Measurements from ENCODE around the gene LRRC27. TPM values are rescaled to one million over a fixed set of nuclear protein-coding genes. Genes with fewer than 3 reads are reported as not detected.

The LRRC27 gene
- total and polyA plus RNA-seq, 4 experiments from 2014 or later, result 0.90 to 3.8 (median 3.0) TPM

DNA sequence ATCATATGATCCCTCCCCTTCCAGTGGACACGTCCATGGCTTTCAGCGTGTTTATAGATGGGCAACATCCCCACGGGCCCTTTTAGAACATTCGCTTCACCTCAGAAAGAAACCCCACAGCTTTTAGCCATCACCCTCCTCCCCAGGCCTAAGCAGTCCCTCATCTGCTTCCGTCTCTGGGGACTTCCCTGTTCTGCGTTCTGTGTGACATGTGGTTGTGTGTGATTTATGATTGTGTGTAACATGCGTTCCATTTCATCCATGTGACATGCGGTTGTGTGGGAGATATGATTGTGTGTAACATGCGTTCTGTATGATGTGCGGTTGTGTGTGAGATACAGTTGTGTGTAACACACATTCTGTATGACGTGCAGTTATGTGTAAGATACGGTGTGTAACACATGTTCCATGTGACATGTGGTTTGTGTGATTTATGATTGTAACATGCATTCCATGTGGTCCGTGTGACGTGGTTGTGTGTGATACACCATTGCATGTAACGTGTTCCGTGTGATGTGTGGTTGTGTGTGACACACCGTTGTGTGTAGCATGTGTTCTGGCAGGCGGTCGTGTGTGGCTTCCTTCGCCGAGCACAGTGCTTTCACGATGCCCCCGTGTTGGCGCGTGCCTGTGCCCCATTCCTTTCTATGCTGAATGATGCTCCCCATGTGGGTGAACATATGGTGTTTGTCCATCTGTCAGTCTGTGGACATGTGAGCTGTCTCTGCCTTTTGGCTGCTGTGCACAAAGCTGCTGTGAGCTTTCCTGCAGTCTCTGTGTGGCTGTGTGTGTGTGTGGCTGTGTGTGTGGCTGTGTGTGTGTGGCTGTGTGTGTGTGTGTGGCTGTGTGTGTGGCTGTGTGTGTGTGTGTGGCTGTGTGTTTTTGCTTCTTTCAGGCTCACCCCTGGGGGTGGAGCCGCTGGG lies 91.2 kb downstream of the LRRC27 start:
- Mint-ChIP-seq H3K4me1 (peaks cover 3 to 28% (median 12%) of the 10 kb centered on the region in 4 donors), H3K27ac (peak overlapping the region in 5 of 7 donors; percentile 0 to 85 (median 57)), H3K36me3 (peaks cover 0 to 1% of the 10 kb centered on the region in 2 donors), H3K9me3 (no peaks in the 10 kb centered on the region), H3K4me3 (peak overlapping the region in 3 of 8 donors; percentile 9 to 57 (median 24)), H3K27me3 (no peaks in the 10 kb centered on the region)
- Histone ChIP-seq H3K27me3 (ENCODE audit: insufficient read depth, low read length) (no peaks in the 10 kb centered on the region), H3K27ac (ENCODE audit: low read depth, low read length) (no peak overlapping the region), H3K9me3 (ENCODE audit: control insufficient read depth in 1 of 2, low read length in 2 of 2) (no peaks in the 10 kb centered on the region), H3K4me1 (ENCODE audit: insufficient read depth, low read length) (peaks cover 18% of the 10 kb centered on the region), H3K36me3 (ENCODE audit: insufficient read depth, low read length) (no peaks in the 10 kb centered on the region), H3K4me3 (ENCODE audit: low read length in 2 of 2) (no peak overlapping the region)
- ChIA-PET POLR2A (ENCODE audit: partially characterized antibody) (no interaction called here), CTCF (ENCODE audit: partially characterized antibody) (no interaction called here)
- DNase-seq, result no peak
- intact Hi-C loops (cut with micrococcal nuclease), result no loop called here

DNA sequence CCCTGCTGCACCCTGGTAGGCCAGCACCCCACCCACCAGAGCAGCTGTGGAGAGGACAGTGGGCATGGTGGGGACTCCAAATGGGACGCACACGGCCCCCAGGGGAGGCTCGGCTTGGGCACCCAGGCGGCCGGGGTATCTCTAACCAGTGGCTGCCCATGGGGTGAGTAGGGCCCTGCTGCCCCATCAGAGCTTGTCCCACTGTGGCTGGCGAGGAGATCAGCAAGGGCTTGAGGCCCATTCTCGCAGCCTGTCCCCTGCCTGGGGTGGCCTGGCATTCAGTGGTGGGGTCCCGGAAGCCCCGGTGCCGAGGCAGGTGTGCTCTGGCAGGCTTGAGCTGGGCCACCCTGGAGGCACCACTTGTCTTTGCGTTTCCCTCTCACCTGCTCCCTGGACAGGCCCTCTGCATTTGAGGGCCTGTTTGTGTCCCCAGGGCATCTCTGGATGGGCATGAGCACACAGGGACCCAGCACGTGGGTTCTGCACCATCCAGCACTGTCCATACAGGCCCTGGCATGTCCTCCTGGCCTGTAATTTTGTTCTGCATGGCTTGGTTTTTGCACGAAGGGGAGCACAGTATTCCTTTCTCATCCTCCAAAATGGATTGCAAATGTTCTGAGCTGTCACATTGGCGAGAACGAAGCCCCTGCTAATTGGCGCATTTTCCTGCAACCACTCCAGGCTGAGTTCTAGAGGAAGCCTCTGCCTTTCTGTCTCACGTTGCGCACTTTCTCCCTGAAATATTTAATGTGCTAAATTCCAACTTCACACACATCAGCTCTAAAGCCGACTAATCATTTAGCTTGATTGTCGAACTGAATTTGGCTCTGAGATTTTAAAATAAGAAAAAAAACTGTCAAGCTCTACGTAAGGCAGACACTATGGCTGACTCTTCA lies 92.2 kb downstream of the LRRC27 start:
- H3K9me3 ChIP-seq (ENCODE audit: control insufficient read depth in 1 of 2, low read length in 2 of 2), result no peaks in the 10 kb centered on the region
- Mint-ChIP-seq H3K36me3 (peaks cover 0 to 1% of the 10 kb centered on the region in 2 donors), H3K4me3 (no peak overlapping the region), H3K27me3 (no peaks in the 10 kb centered on the region), H3K4me1 (peaks cover 1 to 28% (median 12%) of the 10 kb centered on the region in 4 donors), H3K27ac (peak overlapping the region in 1 of 7 donors; percentile 51), H3K9me3 (no peaks in the 10 kb centered on the region)
- no peaks in the 10 kb centered on the region for H3K36me3 ChIP-seq (ENCODE audit: insufficient read depth, low read length)
- H3K27me3 ChIP-seq (ENCODE audit: insufficient read depth, low read length), result no peaks in the 10 kb centered on the region
- H3K4me3 ChIP-seq (ENCODE audit: low read length in 2 of 2), result no peak overlapping the region
- POLR2A ChIA-PET (ENCODE audit: partially characterized antibody), result no interaction called here
- CTCF ChIA-PET (ENCODE audit: partially characterized antibody), result no interaction called here
- no peak overlapping the region for H3K27ac ChIP-seq (ENCODE audit: low read depth, low read length)
- peaks cover 18% of the 10 kb centered on the region for H3K4me1 ChIP-seq (ENCODE audit: insufficient read depth, low read length)
- DNase-seq, result no peak
- intact Hi-C loops (cut with micrococcal nuclease), result no loop called here

DNA sequence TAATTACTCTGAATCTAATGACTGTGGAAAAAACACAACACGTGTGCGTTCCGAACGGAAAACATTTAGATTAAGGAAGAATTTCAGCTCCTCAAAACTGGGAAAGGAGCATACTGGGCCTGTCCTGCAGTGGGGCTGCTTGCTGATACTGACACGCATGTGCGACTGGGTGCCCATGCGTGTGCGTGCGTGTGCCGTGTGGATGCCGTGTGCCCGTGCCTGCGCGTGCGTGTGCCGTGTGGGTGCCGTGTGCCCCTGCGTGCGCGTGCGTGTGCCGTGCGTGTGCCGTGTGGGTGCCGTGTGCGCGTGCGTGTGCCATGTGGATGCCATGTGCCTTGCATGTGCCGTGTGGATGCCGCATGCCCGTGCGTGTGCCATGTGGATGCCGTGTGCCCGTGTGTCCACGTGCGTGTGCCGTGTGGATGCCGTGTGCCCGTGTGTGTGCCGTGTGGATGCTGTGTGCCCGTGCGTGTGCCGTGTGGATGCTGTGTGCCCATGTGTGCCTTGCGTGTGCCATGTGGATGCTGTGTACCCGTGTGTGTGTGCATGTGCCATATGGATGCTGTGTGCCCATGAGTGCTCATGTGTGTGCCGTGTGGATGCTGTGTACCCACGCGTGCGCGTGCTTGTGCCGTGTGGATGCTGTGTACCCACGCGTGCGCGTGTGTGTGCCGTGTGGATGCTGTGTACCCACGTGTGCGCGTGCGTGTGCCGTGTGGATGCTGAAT lies 93.2 kb downstream of the LRRC27 start:
- H3K4me3 ChIP-seq (ENCODE audit: low read length in 2 of 2), result no peak overlapping the region
- Mint-ChIP-seq H3K27ac (peak overlapping the region in 2 of 7 donors; percentile 65 to 72), H3K36me3 (peaks cover 0 to 1% of the 10 kb centered on the region in 2 donors), H3K9me3 (no peaks in the 10 kb centered on the region), H3K4me1 (peaks cover 4 to 32% (median 14%) of the 10 kb centered on the region in 4 donors), H3K4me3 (no peak overlapping the region), H3K27me3 (no peaks in the 10 kb centered on the region)
- no peak overlapping the region for H3K27ac ChIP-seq (ENCODE audit: low read depth, low read length)
- no peaks in the 10 kb centered on the region for H3K36me3 ChIP-seq (ENCODE audit: insufficient read depth, low read length)
- no peaks in the 10 kb centered on the region for H3K9me3 ChIP-seq (ENCODE audit: control insufficient read depth in 1 of 2, low read length in 2 of 2)
- DNase-seq, result no peak
- no peaks in the 10 kb centered on the region for H3K27me3 ChIP-seq (ENCODE audit: insufficient read depth, low read length)
- intact Hi-C loops (cut with micrococcal nuclease), result no loop called here
- H3K4me1 ChIP-seq (ENCODE audit: insufficient read depth, low read length), result peaks cover 18% of the 10 kb centered on the region
- POLR2A ChIA-PET (ENCODE audit: partially characterized antibody), result no interaction called here
- CTCF ChIA-PET (ENCODE audit: partially characterized antibody), result no interaction called here

DNA sequence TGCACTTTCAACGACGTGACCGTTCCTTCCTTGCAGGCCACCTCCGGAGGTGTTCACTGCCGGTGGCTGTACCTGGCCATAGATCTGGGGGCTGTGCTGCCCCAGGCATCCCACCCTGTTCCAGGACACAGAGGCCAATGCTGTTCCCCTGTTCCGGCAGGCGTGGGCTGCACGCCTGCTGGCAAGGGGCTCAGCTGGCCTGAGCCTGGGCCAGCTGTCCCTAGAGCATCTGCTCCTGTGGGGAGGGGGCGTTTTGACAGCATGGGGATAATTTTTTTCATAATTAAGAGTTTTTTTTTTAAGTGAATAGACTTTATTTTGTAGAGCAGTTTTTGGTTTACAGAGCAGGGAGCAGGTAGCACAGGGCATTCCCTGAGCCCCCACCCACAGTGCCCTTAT lies 93.8 kb downstream of the LRRC27 start:
- Histone ChIP-seq H3K36me3 (ENCODE audit: insufficient read depth, low read length) (no peaks in the 10 kb centered on the region), H3K27ac (ENCODE audit: low read depth, low read length) (no peak overlapping the region), H3K4me1 (ENCODE audit: insufficient read depth, low read length) (peaks cover 12% of the 10 kb centered on the region), H3K4me3 (ENCODE audit: low read length in 2 of 2) (no peak overlapping the region), H3K27me3 (ENCODE audit: insufficient read depth, low read length) (no peaks in the 10 kb centered on the region), H3K9me3 (ENCODE audit: control insufficient read depth in 1 of 2, low read length in 2 of 2) (no peaks in the 10 kb centered on the region)
- no peak for DNase-seq
- Mint-ChIP-seq H3K4me1 (peaks cover 5 to 32% (median 15%) of the 10 kb centered on the region in 4 donors), H3K36me3 (peaks cover 0 to 1% of the 10 kb centered on the region in 2 donors), H3K27ac (peak overlapping the region in 1 of 7 donors; percentile 65), H3K4me3 (no peak overlapping the region), H3K27me3 (no peaks in the 10 kb centered on the region), H3K9me3 (no peaks in the 10 kb centered on the region)
- POLR2A ChIA-PET (ENCODE audit: partially characterized antibody), result no interaction called here
- intact Hi-C loops (cut with micrococcal nuclease), result no loop called here
- CTCF ChIA-PET (ENCODE audit: partially characterized antibody), result no interaction called here

DNA sequence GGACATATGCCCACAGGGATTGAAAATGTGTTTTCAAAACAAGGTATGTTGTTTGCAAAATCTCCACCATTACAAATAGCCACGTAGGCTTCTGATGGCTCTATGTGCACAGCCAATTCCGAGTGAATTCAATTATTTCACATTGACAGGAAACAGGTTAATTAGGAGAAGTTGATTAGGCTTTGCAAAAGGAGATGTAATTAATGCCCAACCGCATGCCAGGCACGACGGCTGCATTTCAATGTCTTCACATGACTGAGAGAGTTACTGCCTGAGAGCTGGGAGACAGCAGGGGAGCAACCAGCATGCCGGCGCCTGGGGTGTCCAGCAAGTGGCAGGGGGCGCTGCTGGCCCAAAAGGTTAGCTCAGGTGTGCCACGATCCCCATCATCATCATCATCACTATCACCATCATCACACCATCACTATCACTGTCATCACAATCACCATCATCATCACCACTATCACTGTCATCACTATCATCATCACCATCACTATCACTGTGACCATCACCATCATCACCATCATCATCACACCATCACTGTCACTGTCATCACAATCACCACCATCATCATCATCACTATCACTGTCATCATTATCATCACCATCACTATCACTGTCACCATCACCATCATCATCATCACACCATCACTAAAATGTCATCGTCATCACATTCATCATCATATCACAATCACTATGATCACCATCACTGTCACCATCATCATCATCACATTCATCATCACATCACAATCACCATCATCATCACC lies 95.2 kb downstream of the LRRC27 start:
- intact Hi-C loops (cut with micrococcal nuclease), result no loop called here
- Histone ChIP-seq H3K36me3 (ENCODE audit: insufficient read depth, low read length) (no peaks in the 10 kb centered on the region), H3K27me3 (ENCODE audit: insufficient read depth, low read length) (no peaks in the 10 kb centered on the region), H3K27ac (ENCODE audit: low read depth, low read length) (no peak overlapping the region), H3K9me3 (ENCODE audit: control insufficient read depth in 1 of 2, low read length in 2 of 2) (no peaks in the 10 kb centered on the region), H3K4me3 (ENCODE audit: low read length in 2 of 2) (no peak overlapping the region), H3K4me1 (ENCODE audit: insufficient read depth, low read length) (no peaks in the 10 kb centered on the region)
- Mint-ChIP-seq H3K27ac (no peak overlapping the region), H3K4me1 (peaks cover 5 to 18% (median 15%) of the 10 kb centered on the region in 4 donors), H3K9me3 (no peaks in the 10 kb centered on the region), H3K36me3 (peaks cover 0 to 1% of the 10 kb centered on the region in 2 donors), H3K4me3 (no peak overlapping the region), H3K27me3 (no peaks in the 10 kb centered on the region)
- CTCF ChIA-PET (ENCODE audit: partially characterized antibody), result no interaction called here
- POLR2A ChIA-PET (ENCODE audit: partially characterized antibody), result no interaction called here
- no peak for DNase-seq

DNA sequence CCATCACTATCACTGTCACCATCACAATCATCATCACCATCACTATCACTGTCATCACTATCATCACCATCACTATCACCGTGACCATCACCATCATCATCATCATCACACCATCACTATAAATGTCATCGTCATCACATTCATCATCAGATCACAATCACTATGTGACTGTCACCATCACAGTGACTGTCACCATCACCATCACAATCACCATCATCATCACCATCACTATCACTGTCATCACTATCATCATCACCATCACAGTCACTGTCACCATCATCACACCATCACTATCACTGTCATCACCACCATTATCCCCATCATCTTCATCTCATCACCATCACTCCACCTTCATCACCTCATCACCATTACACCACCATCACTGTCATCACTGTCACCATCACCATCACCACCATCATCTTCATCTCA lies 96.0 kb downstream of the LRRC27 start:
- no peaks in the 10 kb centered on the region for H3K36me3 ChIP-seq (ENCODE audit: insufficient read depth, low read length)
- H3K27ac ChIP-seq (ENCODE audit: low read depth, low read length), result no peak overlapping the region
- peaks cover 5 to 12% (median 11%) of the 10 kb centered on the region in 4 donors for H3K4me1 Mint-ChIP-seq
- no peaks in the 10 kb centered on the region for H3K4me1 ChIP-seq (ENCODE audit: insufficient read depth, low read length)
- H3K4me3 Mint-ChIP-seq, result no peak overlapping the region
- H3K9me3 ChIP-seq (ENCODE audit: control insufficient read depth in 1 of 2, low read length in 2 of 2), result no peaks in the 10 kb centered on the region
- no peaks in the 10 kb centered on the region for H3K9me3 Mint-ChIP-seq
- peaks cover 0 to under 1% of the 10 kb centered on the region in 2 donors for H3K36me3 Mint-ChIP-seq
- H3K27me3 ChIP-seq (ENCODE audit: insufficient read depth, low read length), result no peaks in the 10 kb centered on the region
- POLR2A ChIA-PET (ENCODE audit: partially characterized antibody), result no interaction called here
- H3K27ac Mint-ChIP-seq, result no peak overlapping the region
- CTCF ChIA-PET (ENCODE audit: partially characterized antibody), result no interaction called here
- H3K27me3 Mint-ChIP-seq, result no peaks in the 10 kb centered on the region
- H3K4me3 ChIP-seq (ENCODE audit: low read length in 2 of 2), result no peak overlapping the region
- DNase-seq, result no peak
- intact Hi-C loops (cut with micrococcal nuclease), result no loop called here

Data from CD4-positive, alpha-beta memory T cell (primary cell).